DOHH2 (cell line): ENCODE results near the gene GCH1.

ENCODE experiments used
- CTCF ChIP-seq: fragments of 200-600 bp; sonication (generic); IDR thresholded peaks from one replicate; pipeline ENCODE4 v1.5.1; 2014; ENCODE audit warnings: antibody characterized with exemption, mild to moderate bottlenecking, low read depth, low read length; ENCODE audit not compliant: poor library complexity, severe bottlenecking
- EZH2phosphoT487 ChIP-seq: fragments of 200-600 bp; sonication (generic); IDR thresholded peaks from 2 replicates; pipeline ENCODE4 v1.6.1; 2017; ENCODE audit warnings: borderline replicate concordance, mild to moderate bottlenecking, antibody characterized with exemption, low read length, moderate library complexity, mixed read lengths

DNA sequence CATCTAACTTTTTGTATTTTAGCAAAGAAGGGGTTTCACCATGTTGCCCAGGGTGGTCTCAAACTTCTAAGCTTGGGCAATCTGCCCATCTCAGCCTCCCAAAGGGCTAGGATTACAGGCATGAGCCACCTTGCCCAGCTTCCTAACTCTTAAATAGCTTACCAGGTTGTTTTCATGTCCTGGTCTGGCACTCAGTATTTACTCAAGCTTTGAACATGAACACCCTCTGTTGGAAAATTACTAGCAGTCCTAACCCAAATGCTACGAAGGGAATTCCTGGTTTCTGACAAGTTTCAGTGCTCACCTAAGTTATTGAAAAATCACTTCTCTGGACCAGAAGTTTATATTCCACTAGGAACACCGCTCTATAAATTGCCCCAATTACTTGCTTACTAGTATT is 32.5 kb upstream of the GCH1 start:
- TF ChIP-seq CTCF (no peak), EZH2phosphoT487 (no peak)
